A549 (cell line): ENCODE measurements around the gene RAB3C. TPM values are rescaled to one million over a fixed set of nuclear protein-coding genes. Genes with fewer than 3 reads are reported as not detected.
"Not testable (repeated sequence)": the region's sequence is repeated elsewhere in the genome, so short reads cannot be mapped to it uniquely, and the experiment has no call there.

ENCODE experiments used
- ATAC-seq, 2 experiments: fragments of 200-7000 bp in 1 of 2; fragments of >200 bp in 1 of 2; cut with Nextera tagmentation in 1 of 2; cut with Tn5 transposase in 1 of 2; 3 replicates each; pipeline versions ENCODE4 v1.8.0 to v1.9.1; 2018 to 2020; ENCODE audit warnings: mild to moderate bottlenecking in 1 of 2, moderate library complexity in 1 of 2
- CTCF ChIA-PET: fragments of 300-600 bp; sonication (Branson Sonifier 250); formaldehyde crosslinking; extraction: SDS; loops from one replicate; lab custom pipeline; 2021; ENCODE audit warnings: antibody characterized with exemption, inconsistent platforms; lab: Yijun Ruan, JAX
- POLR2A ChIA-PET: fragments of 350-600 bp; formaldehyde crosslinking; extraction: SDS; loops from one replicate; lab custom pipeline; 2021; ENCODE audit warnings: antibody characterized with exemption, inconsistent platforms; lab: Yijun Ruan, JAX
- DNase-seq, 2 experiments: peaks; one replicate each; pipeline versions ENCODE4 v3.0.0 to v3.0.0-alpha.2; 2011 to 2016; ENCODE audit warnings: low read depth in 1 of 2, low spot score in 1 of 2
- FAIRE-seq: peaks from 2 replicates; lab custom pipeline; 2011; peaks lifted over from hg19 to GRCh38; lab: Jason Lieb, UNC
- H3K27ac ChIP-seq, 2 experiments: fragments of >200 bp; sonication (Bioruptor Twin); formaldehyde crosslinking; 3 replicates each; pipeline ENCODE4 v1.5.1; 2016 to 2017
- H3K4me1 ChIP-seq: fragments of >200 bp; sonication (Bioruptor Twin); formaldehyde crosslinking; 3 replicates; pipeline ENCODE4 v1.6.1; 2016
- H3K4me2 ChIP-seq: fragments of >200 bp; sonication (Bioruptor Twin); formaldehyde crosslinking; 3 replicates; pipeline ENCODE4 v1.6.1; 2016
- H3K4me3 ChIP-seq: fragments of >200 bp; sonication (Bioruptor Twin); formaldehyde crosslinking; 3 replicates; pipeline ENCODE4 v1.5.1; 2016
- H3K9me3 ChIP-seq: fragments of >200 bp; sonication (Bioruptor Twin); formaldehyde crosslinking; 3 replicates; pipeline ENCODE4 v1.6.1; 2016
- BCL3 ChIP-seq: fragments of >200 bp; sonication (Bioruptor Twin); formaldehyde crosslinking; IDR thresholded peaks from 3 replicates; pipeline ENCODE4 v1.6.1; 2016
- BHLHE40 ChIP-seq: IDR thresholded peaks from 2 replicates; pipeline ENCODE4 v1.6.1; 2012; ENCODE audit warnings: low read depth, low read length, inconsistent platforms
- CBX8 ChIP-seq: fragments of 200-600 bp; sonication (generic); IDR thresholded peaks from 2 replicates; pipeline ENCODE4 v1.6.1; 2016
- CEBPB ChIP-seq, 2 experiments: fragments of >200 bp in 1 of 2; sonication (Bioruptor Twin) in 1 of 2; formaldehyde crosslinking in 1 of 2; IDR thresholded peaks; 2 replicates each; pipeline ENCODE4 v1.6.1; 2012 to 2016
- CHD2 ChIP-seq: fragments of 150-350 bp; IDR thresholded peaks from 2 replicates; pipeline ENCODE4 v1.6.1; 2014; ENCODE audit warnings: low read length; ENCODE audit not compliant: partially characterized antibody
- EHMT2 ChIP-seq: fragments of 200-600 bp; sonication (generic); IDR thresholded peaks from 2 replicates; pipeline ENCODE4 v1.6.1; 2016; ENCODE audit warnings: antibody characterized with exemption, low read depth, mild to moderate bottlenecking, moderate library complexity
- FOSB ChIP-seq: fragments of 250-450 bp; sonication (Bioruptor Pico); IDR thresholded peaks from 2 replicates; pipeline ENCODE4 v1.5.0; 2020; ENCODE audit warnings: mild to moderate bottlenecking, moderate library complexity
- GATA3 ChIP-seq: IDR thresholded peaks from 2 replicates; pipeline ENCODE4 v1.6.1; 2012; ENCODE audit warnings: borderline replicate concordance
- HDAC2 ChIP-seq: fragments of 200-600 bp; sonication (generic); IDR thresholded peaks from 2 replicates; pipeline ENCODE4 v1.6.1; 2016
- HOXA7 ChIP-seq: fragments of 250-450 bp; sonication (Bioruptor Pico); IDR thresholded peaks from 2 replicates; pipeline ENCODE4 v1.5.0; 2020; ENCODE audit warnings: mild to moderate bottlenecking, moderate library complexity
- HOXB5 ChIP-seq: fragments of 250-450 bp; sonication (Bioruptor Pico); IDR thresholded peaks from 2 replicates; pipeline ENCODE4 v1.5.0; 2020; ENCODE audit warnings: mild to moderate bottlenecking, moderate library complexity
- JUNB ChIP-seq: fragments of >200 bp; sonication (Bioruptor Twin); formaldehyde crosslinking; IDR thresholded peaks from 2 replicates; pipeline ENCODE4 v1.6.1; 2016
- KDM5A ChIP-seq: fragments of 200-600 bp; sonication (generic); IDR thresholded peaks from 2 replicates; pipeline ENCODE4 v1.6.1; 2016; ENCODE audit warnings: antibody characterized with exemption, mild to moderate bottlenecking
- MYC ChIP-seq: IDR thresholded peaks from 2 replicates; pipeline ENCODE4 v1.6.1; 2012; ENCODE audit warnings: mild to moderate bottlenecking, inconsistent platforms, low read length, improper control_type of control experiment, borderline replicate concordance
- NFE2L2 ChIP-seq: fragments of 150-350 bp; conservative IDR thresholded peaks from 2 replicates; pipeline ENCODE4 v1.6.1; 2014; ENCODE audit warnings: low read length
- NR3C1 ChIP-seq: fragments of >200 bp; sonication (Bioruptor Twin); formaldehyde crosslinking; IDR thresholded peaks from 3 replicates; pipeline ENCODE4 v1.6.1; 2017
- RCOR1 ChIP-seq: fragments of 150-350 bp; IDR thresholded peaks from 2 replicates; pipeline ENCODE4 v1.6.1; 2014; ENCODE audit warnings: antibody characterized with exemption, low read length, low read depth
- REST ChIP-seq: fragments of 200-600 bp; sonication (generic); IDR thresholded peaks from 2 replicates; pipeline ENCODE4 v1.6.1; 2016; ENCODE audit warnings: antibody characterized with exemption, mild to moderate bottlenecking, moderate library complexity
- RFX5 ChIP-seq: fragments of 450-650 bp; IDR thresholded peaks from 2 replicates; pipeline ENCODE4 v1.7.1; 2014; ENCODE audit warnings: antibody characterized with exemption, mild to moderate bottlenecking, moderate library complexity
- RNF2 ChIP-seq: fragments of 200-600 bp; sonication (generic); IDR thresholded peaks from 2 replicates; pipeline ENCODE4 v1.6.1; 2016; ENCODE audit warnings: low read depth, mild to moderate bottlenecking, antibody characterized with exemption, moderate library complexity, borderline replicate concordance
- TFCP2L1 ChIP-seq: fragments of 250-450 bp; sonication (Bioruptor Pico); IDR thresholded peaks from 2 replicates; pipeline ENCODE4 v1.5.0; 2021; ENCODE audit warnings: mild to moderate bottlenecking
- ZC3H11A ChIP-seq: fragments of 450-650 bp; IDR thresholded peaks from 2 replicates; pipeline ENCODE4 v1.6.1; 2014; ENCODE audit warnings: antibody characterized with exemption, mild to moderate bottlenecking
- WGBS: methylation state at CpG from one replicate; pipeline ENCODE4 v1.1.6; 2017; ENCODE audit errors: missing lambda C conversion rate; 5-methylcytosine and 5-hydroxymethylcytosine counted together
- polyA minus RNA-seq: library from RNA; depleted of rRNA, polyadenylated mRNA; stranded (reverse); fragments of >200 nt; gene quantifications from 2 replicates; pipeline ENCODE4 v1.2.3, GENCODE V29; 2011; rRNA and poly(A)+ RNA removed
- polyA plus RNA-seq, 4 experiments: library from polyadenylated mRNA; depleted of rRNA in 3 of 4; stranded (reverse); fragments of >200 nt; fragmentation: RNase III in 1 of 4; extraction: RNeasy Plus Mini Kit Qiagen cat#74134 plus additional on column Dnase treatment in 1 of 4; gene quantifications; 2 replicates in 3 of 4; 3 replicates in 1 of 4; pipeline ENCODE4 v1.2.3, GENCODE V29; 2011 to 2017
- TF ChIP-seq, protein P1 (sequence below): IDR thresholded peaks from 2 replicates; pipeline ENCODE4 v1.6.1; 2012

Gene RAB3C
- polyA plus RNA-seq (2011; rRNA removed) (not detected in 2 replicates), polyA plus RNA-seq (2017; fragmentation: RNase III; extraction: RNeasy Plus Mini Kit Qiagen cat#74134 plus additional on column Dnase treatment) (not detected in 3 replicates), polyA minus RNA-seq (not detected in 2 replicates)
- polyA plus RNA-seq (2012; cell fraction: cytosol; rRNA removed) = not detected in 2 replicates
- not detected in 2 replicates for polyA plus RNA-seq (2012; cell fraction: nucleus; rRNA removed)

- peak; percentile 100 for ATAC-seq
These were observed at the start of gene RAB3C for GRCh38 chr5:58582803-58583491. Gene RAB3C, plus strand, starts transcription at chr5:58583075. Its CDS starts 134 bp downstream, at chr5:58583209.

GRCh38 chr5:58541935-58542334 lies 40.9 kb upstream of the RAB3C start:
- CTCF ChIA-PET, H3K4me2 ChIP-seq, POLR2A ChIA-PET, H3K9me3 ChIP-seq, H3K4me3 ChIP-seq, FAIRE-seq, DNase-seq, H3K27ac ChIP-seq, ATAC-seq: not testable (repeated sequence)
- peaks cover 12% of the 10 kb centered on the region; the same call in 1 of the 3 replicates for H3K4me1 ChIP-seq
- 78% methylated on average over 9 of the region's 9 CpGs for WGBS

More at GRCh38 chr5:58582803-58583491, at the start of gene RAB3C:
- Histone ChIP-seq H3K4me2 (peak within 1 kb of the TSS; percentile 92), H3K4me3 (peak within 1 kb of the TSS; percentile 43), H3K4me1 (peaks cover 9% of the 10 kb centered on the region; the same call in 1 of the 3 replicates), H3K9me3 (peaks cover 3% of the 10 kb centered on the region; the same call in 1 of the 3 replicates), H3K27ac (no peak within 1 kb of the TSS)
- ChIA-PET POLR2A (no interaction called here), CTCF (no interaction called here)
- peak; percentile 87 to 90 for DNase-seq
- WGBS = under 1% methylated on average over 34 of the region's 43 CpGs
- peak; percentile 92 for FAIRE-seq
- TF ChIP-seq RNF2 (peak; percentile 59; the same call in 1 of the 2 replicates), HOXB5 (peak; percentile 56; the same call in 1 of the 2 replicates), EHMT2 (peak; percentile 83), CBX8 (peak; percentile 83), NR3C1 (no peak), REST (peak; percentile 93), MYC (0 out of 2 replicates have a peak, but pooled peaks have one; percentile 38), JUNB (no peak)
- TF ChIP-seq, protein P1, sequence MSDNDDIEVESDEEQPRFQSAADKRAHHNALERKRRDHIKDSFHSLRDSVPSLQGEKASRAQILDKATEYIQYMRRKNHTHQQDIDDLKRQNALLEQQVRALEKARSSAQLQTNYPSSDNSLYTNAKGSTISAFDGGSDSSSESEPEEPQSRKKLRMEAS = 0 out of 2 replicates have a peak, but pooled peaks have one; percentile 35

- ChIA-PET CTCF (no interaction called here), POLR2A (no interaction called here)
- no peaks in the 10 kb centered on the region for H3K9me3 ChIP-seq
- no peak overlapping the region for H3K27ac ChIP-seq
- no peak for DNase-seq
- H3K4me2 ChIP-seq = no peak overlapping the region
- no peak overlapping the region for H3K4me3 ChIP-seq
- no peak for ATAC-seq
- no peak for FAIRE-seq
- no peak for TF ChIP-seq CEBPB (IDR thresholded peaks at IDR 0.05)
- TF ChIP-seq REST = no peak
- TF ChIP-seq HDAC2 = no peak
- no peak for TF ChIP-seq BCL3
- TF ChIP-seq BHLHE40 = no peak
- no peak for TF ChIP-seq NR3C1
- TF ChIP-seq RCOR1 = no peak
- TF ChIP-seq HOXA7 (CRISPR knock-in tag) = no peak
- TF ChIP-seq TFCP2L1 (CRISPR knock-in tag) = no peak
- TF ChIP-seq RFX5 = no peak
- TF ChIP-seq RNF2 = no peak
- no peak for TF ChIP-seq KDM5A
- TF ChIP-seq ZC3H11A = no peak
- no peak for TF ChIP-seq CHD2
- TF ChIP-seq GATA3 = no peak
- TF ChIP-seq NFE2L2 = no peak
- no peak for TF ChIP-seq FOSB
- 39% methylated on average over 1 of the region's 1 CpG for WGBS
- H3K4me1 ChIP-seq = peaks cover 12% of the 10 kb centered on the region; the same call in 1 of the 3 replicates
These were observed 40.2 kb upstream of the RAB3C start for GRCh38 chr5:58542709-58543108.
